Thyroid gland (tissue), 4 donors: ENCODE data around the gene CEP350. TPM values are rescaled to one million over a fixed set of nuclear protein-coding genes. Genes with fewer than 3 reads are reported as not detected.

Experiments
- DNase-seq, 2 donors: peaks; one replicate each; pipeline ENCODE4 v3.0.0-alpha.2; 2019
- H3K27ac ChIP-seq, 3 donors: fragments of 200-600 bp; sonication (generic); 1 replicate in 2 of 3; 2 replicates in 1 of 3; pipeline ENCODE4 v1.5.1; 2016 to 2019; ENCODE audit warnings: mild to moderate bottlenecking in 1 of 3, moderate library complexity in 1 of 3
- H3K27me3 ChIP-seq: fragments of 200-600 bp; sonication (generic); one replicate; pipeline ENCODE4 v1.5.1; 2019
- H3K36me3 ChIP-seq, 2 donors: fragments of 200-600 bp; sonication (generic); one replicate each; pipeline ENCODE4 v1.5.1; 2016 to 2019
- H3K4me1 ChIP-seq, 2 donors: fragments of 200-600 bp; sonication (generic); one replicate each; pipeline ENCODE4 v1.5.1; 2017 to 2019
- H3K4me3 ChIP-seq, 3 donors: fragments of 200-600 bp; sonication (generic); replicated peaks in 1 of 3; 1 replicate in 2 of 3; 2 replicates in 1 of 3; pipeline ENCODE4 v1.5.1; 2016; ENCODE audit warnings: mild to moderate bottlenecking in 1 of 3
- H3K9me3 ChIP-seq: fragments of 200-600 bp; sonication (generic); one replicate; pipeline ENCODE4 v1.5.1; 2017
- CTCF ChIP-seq, 6 experiments: fragments of 200-600 bp in 3 of 6; fragments of 450-650 bp in 3 of 6; sonication (generic) in 3 of 6; IDR thresholded peaks; one replicate each; pipeline ENCODE4 v1.5.1; 2016 to 2019; ENCODE audit warnings: antibody characterized with exemption in 6 of 6, mild to moderate bottlenecking in 2 of 6, inconsistent platforms in 1 of 6, moderate library complexity in 1 of 6
- POLR2A ChIP-seq, 2 donors: fragments of 450-650 bp; IDR thresholded peaks; one replicate each; pipeline ENCODE4 v1.6.1; 2017; ENCODE audit warnings: antibody characterized with exemption in 2 of 2, mild to moderate bottlenecking in 2 of 2, moderate library complexity in 1 of 2
- WGBS, 2 donors: methylation state at CpG; one replicate each; pipeline ENCODE4 v1.1.5; 2017; 5-methylcytosine and 5-hydroxymethylcytosine counted together
- intact Hi-C: fragments of 100-400 bp; cut with DNase I; formaldehyde crosslinking; loops from one replicate; pipeline ENCODE4 v1.15.1; 2023
- total RNA-seq, 4 donors: library from RNA; depleted of rRNA; stranded (reverse); fragments of >200 nt; gene quantifications; one replicate each; pipeline ENCODE4 v1.2.3, GENCODE V29; 2016

Gene CEP350
- total RNA-seq, 4 donors from 2014 or later: 58.3 to 78.1 (median 65.2) TPM

GRCh38 chr1:179968994-179969919, 14.6 kb downstream of the CEP350 start:
- DNase-seq: no peak
- Histone ChIP-seq H3K9me3 (no peaks in the 10 kb centered on the region), H3K27me3 (no peaks in the 10 kb centered on the region), H3K36me3 (no peaks in the 10 kb centered on the region), H3K4me1 (peaks cover 0 to 29% of the 10 kb centered on the region in 2 donors), H3K4me3 (no peak overlapping the region), H3K27ac (peak overlapping the region; percentile 52 to 73 (median 69))
- intact Hi-C loops: no loop called here
- TF ChIP-seq CTCF (IDR thresholded peaks at IDR 0.05) (no peak), POLR2A (IDR thresholded peaks at IDR 0.05) (no peak)
- 67 to 82% methylated on average over 5 to 7 of the region's 8 CpGs for WGBS, 2 donors

GRCh38 chr1:179969962-179970361, 15.4 kb downstream of the CEP350 start:
- TF ChIP-seq POLR2A (IDR thresholded peaks at IDR 0.05): no peak
- H3K27ac ChIP-seq: peak overlapping the region; percentile 52 to 73 (median 69)
- peaks cover 0 to 26% of the 10 kb centered on the region in 2 donors for H3K4me1 ChIP-seq

GRCh38 chr1:179971563-179972496, 17.2 kb downstream of the CEP350 start:
- Histone ChIP-seq H3K4me3 (no peak overlapping the region), H3K27ac (no peak overlapping the region), H3K27me3 (no peaks in the 10 kb centered on the region), H3K36me3 (no peaks in the 10 kb centered on the region), H3K9me3 (no peaks in the 10 kb centered on the region), H3K4me1 (peaks cover 3 to 28% of the 10 kb centered on the region in 2 donors)
- DNase-seq: no peak
- TF ChIP-seq POLR2A (IDR thresholded peaks at IDR 0.05) (no peak), CTCF (IDR thresholded peaks at IDR 0.05) (no peak)
- 70 to 71% methylated on average over 5 of the region's 5 CpGs for WGBS, 2 donors
- intact Hi-C loops: no loop called here

More at GRCh38 chr1:179969962-179970361, 15.4 kb downstream of the CEP350 start:
- no peaks in the 10 kb centered on the region for H3K36me3 ChIP-seq
- WGBS, 2 donors: 56 to 75% methylated on average over 1 of the region's 1 CpG
- no peak for DNase-seq
- no peak overlapping the region for H3K4me3 ChIP-seq
- no peaks in the 10 kb centered on the region for H3K27me3 ChIP-seq
- H3K9me3 ChIP-seq: no peaks in the 10 kb centered on the region
- intact Hi-C loops: no loop called here

GRCh38 chr1:179973198-179974110, 18.8 kb downstream of the CEP350 start:
- Histone ChIP-seq H3K4me3 (no peak overlapping the region), H3K27ac (no peak overlapping the region), H3K36me3 (no peaks in the 10 kb centered on the region), H3K27me3 (no peaks in the 10 kb centered on the region), H3K9me3 (no peaks in the 10 kb centered on the region), H3K4me1 (peaks cover 5 to 34% of the 10 kb centered on the region in 2 donors)
- TF ChIP-seq CTCF (IDR thresholded peaks at IDR 0.05) (no peak), POLR2A (IDR thresholded peaks at IDR 0.05) (no peak)
- 74 to 77% methylated on average over 6 of the region's 6 CpGs for WGBS, 2 donors
- DNase-seq: no peak
- intact Hi-C loops: no loop called here
